HG02852 (cell line): Measurements from ENCODE around the gene ENTR1.

Experiments
- ATAC-seq: cut with Tn5 transposase; IDR thresholded peaks from one replicate; pipeline ENCODE4 v1.9.1; 2021; ENCODE audit warnings: mild to moderate bottlenecking, moderate library complexity; ENCODE audit not compliant: unreplicated experiment

Gene ENTR1

GRCh38 chr9:136363949-136364748 lies 46.3 kb downstream of the ENTR1 start:
- no peak for ATAC-seq

GRCh38 chr9:136363106-136363948 lies 47.1 kb downstream of the ENTR1 start, which contains the start of gene DNLZ:
Gene DNLZ (minus strand): TSS chr9:136363744. CDS start chr9:136363714, 30 bp downstream.
- ATAC-seq = peak; percentile 76

GRCh38 chr9:136362450-136362784 lies 48.0 kb downstream of the ENTR1 start:
- no peak for ATAC-seq

- ATAC-seq = no peak
These were observed 48.5 kb downstream of the ENTR1 start for GRCh38 chr9:136361754-136362449.

- no peak for ATAC-seq
These were observed 49.2 kb downstream of the ENTR1 start for GRCh38 chr9:136361047-136361753.

- no peak for ATAC-seq
These were observed 50.4 kb downstream of the ENTR1 start for GRCh38 chr9:136359774-136360718.

- no peak for ATAC-seq
These were observed 51.5 kb downstream of the ENTR1 start for GRCh38 chr9:136358888-136359287.

- ATAC-seq = no peak
These were observed 52.4 kb downstream of the ENTR1 start for GRCh38 chr9:136358016-136358415.

- ATAC-seq = no peak
These were observed 53.1 kb downstream of the ENTR1 start for GRCh38 chr9:136357202-136357725.

- no peak for ATAC-seq
These were observed 54.5 kb downstream of the ENTR1 start for GRCh38 chr9:136355616-136356557.

GRCh38 chr9:136354592-136355085 lies 55.8 kb downstream of the ENTR1 start:
- ATAC-seq = no peak

GRCh38 chr9:136353757-136354488 lies 56.5 kb downstream of the ENTR1 start:
- no peak for ATAC-seq

- no peak for ATAC-seq
These were observed 57.3 kb downstream of the ENTR1 start for GRCh38 chr9:136353088-136353487.

GRCh38 chr9:136352682-136353081 lies 57.7 kb downstream of the ENTR1 start:
- ATAC-seq = no peak
